ENCODE measurements around the gene TESK2. TPM values are rescaled to one million over a fixed set of nuclear protein-coding genes. Genes with fewer than 3 reads are reported as not detected.
A peak's percentile ranks its signal among the peaks of the same experiment; 100 is the strongest.

The TESK2 gene
- total and polyA plus RNA-seq, 2 of the 13 experiments (the other 11 are each of a cell fraction or from before 2014, with no cell fraction given), result 5.5 to 9.6 TPM

DNA sequence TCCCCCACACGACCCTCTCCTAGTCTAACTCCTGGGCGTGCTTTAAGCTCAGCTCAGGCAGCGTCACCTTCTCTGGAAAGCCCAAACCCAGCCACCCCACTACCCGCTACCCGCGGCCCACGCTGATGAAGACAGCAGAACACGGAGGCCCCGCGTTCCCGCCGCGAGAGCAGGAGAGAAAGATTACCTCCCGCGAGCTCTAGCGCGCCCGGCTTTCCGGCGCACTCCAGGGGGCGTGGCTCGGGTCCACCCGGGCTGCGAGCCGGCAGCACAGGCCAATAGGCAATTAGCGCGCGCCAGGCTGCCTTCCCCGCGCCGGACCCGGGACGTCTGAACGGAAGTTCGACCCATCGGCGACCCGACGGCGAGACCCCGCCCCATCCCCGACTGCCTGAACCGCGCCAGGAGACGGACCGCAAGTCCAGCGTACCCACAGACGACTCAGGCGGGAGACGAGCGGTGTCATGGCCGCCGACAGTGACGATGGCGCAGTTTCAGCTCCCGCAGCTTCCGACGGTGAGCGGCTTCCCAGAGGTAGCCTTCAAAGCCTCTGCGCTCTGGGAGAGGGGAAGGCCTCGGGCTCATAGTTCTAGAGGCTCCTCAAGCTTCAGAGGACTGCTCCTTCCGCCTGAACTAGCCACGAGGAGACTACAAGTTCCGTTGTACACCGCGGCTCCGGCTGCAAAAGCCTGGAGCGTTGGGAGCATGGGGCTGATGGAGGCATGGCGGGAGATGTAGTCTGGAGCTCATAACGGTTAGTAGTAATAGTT is 151.0 kb downstream of the TESK2 start, which contains the start of the genes MUTYH and TOE1 (continued):
- TF ChIP-seq CCDC6 (CRISPR knock-in tag; IDR thresholded peaks at IDR 0.05), result peak; percentile 91
- 0 out of 2 replicates have a peak, but pooled peaks have one; percentile 4 for TF ChIP-seq PPARG (CRISPR knock-in tag; conservative IDR thresholded peaks at IDR 0.05)
- peak; percentile 88 for TF ChIP-seq ZNF605 (CRISPR knock-in tag; IDR thresholded peaks at IDR 0.05)
- TF ChIP-seq HDAC1 (CRISPR knock-in tag; IDR thresholded peaks at IDR 0.05), result peak; percentile 95
- TF ChIP-seq ARHGAP35 (CRISPR knock-in tag; IDR thresholded peaks at IDR 0.05; ENCODE audit: borderline replicate concordance), result peak; percentile 63; the same call in 1 of the 2 replicates
- TF ChIP-seq ZNF703 (CRISPR knock-in tag; IDR thresholded peaks at IDR 0.05; ENCODE audit: borderline replicate concordance), result peak; percentile 69; the same call in 1 of the 2 replicates
- TF ChIP-seq ZNF451 (CRISPR knock-in tag; IDR thresholded peaks at IDR 0.05), result peak; percentile 95; the same call in 1 of the 2 replicates
- peak; percentile 88; the same call in 1 of the 2 replicates for TF ChIP-seq ZSCAN20 (CRISPR knock-in tag; IDR thresholded peaks at IDR 0.05; ENCODE audit: borderline replicate concordance)
- TF ChIP-seq, protein P1, sequence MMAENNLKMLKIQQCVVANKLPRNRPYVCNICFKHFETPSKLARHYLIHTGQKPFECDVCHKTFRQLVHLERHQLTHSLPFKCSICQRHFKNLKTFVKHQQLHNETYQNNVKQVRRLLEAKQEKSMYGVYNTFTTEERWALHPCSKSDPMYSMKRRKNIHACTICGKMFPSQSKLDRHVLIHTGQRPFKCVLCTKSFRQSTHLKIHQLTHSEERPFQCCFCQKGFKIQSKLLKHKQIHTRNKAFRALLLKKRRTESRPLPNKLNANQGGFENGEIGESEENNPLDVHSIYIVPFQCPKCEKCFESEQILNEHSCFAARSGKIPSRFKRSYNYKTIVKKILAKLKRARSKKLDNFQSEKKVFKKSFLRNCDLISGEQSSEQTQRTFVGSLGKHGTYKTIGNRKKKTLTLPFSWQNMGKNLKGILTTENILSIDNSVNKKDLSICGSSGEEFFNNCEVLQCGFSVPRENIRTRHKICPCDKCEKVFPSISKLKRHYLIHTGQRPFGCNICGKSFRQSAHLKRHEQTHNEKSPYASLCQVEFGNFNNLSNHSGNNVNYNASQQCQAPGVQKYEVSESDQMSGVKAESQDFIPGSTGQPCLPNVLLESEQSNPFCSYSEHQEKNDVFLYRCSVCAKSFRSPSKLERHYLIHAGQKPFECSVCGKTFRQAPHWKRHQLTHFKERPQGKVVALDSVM (CRISPR knock-in tag; IDR thresholded peaks at IDR 0.05), result no peak
- TF ChIP-seq ZFP1 (CRISPR knock-in tag; IDR thresholded peaks at IDR 0.05), result no peak
- TF ChIP-seq PRDM10 (CRISPR knock-in tag; IDR thresholded peaks at IDR 0.05; ENCODE audit: low read depth), result no peak
- TF ChIP-seq HNRNPH1 (optimal IDR thresholded peaks at IDR 0.05; ENCODE audit: low read depth, low read length), result no peak
- no peak for TF ChIP-seq THYN1 (CRISPR knock-in tag; IDR thresholded peaks at IDR 0.05; ENCODE audit: borderline replicate concordance, low read depth)
- no peak for TF ChIP-seq WIZ (CRISPR knock-in tag; IDR thresholded peaks at IDR 0.05)
- no peak for TF ChIP-seq FOXA1 (IDR thresholded peaks at IDR 0.05)
- TF ChIP-seq FOXA1 (CRISPR knock-in tag; IDR thresholded peaks at IDR 0.05), result no peak
- peak; percentile 94 for TF ChIP-seq GABPB1 (CRISPR knock-in tag; IDR thresholded peaks at IDR 0.05)
- TF ChIP-seq RNF219 (CRISPR knock-in tag; IDR thresholded peaks at IDR 0.05), result no peak
- TF ChIP-seq, protein P2, sequence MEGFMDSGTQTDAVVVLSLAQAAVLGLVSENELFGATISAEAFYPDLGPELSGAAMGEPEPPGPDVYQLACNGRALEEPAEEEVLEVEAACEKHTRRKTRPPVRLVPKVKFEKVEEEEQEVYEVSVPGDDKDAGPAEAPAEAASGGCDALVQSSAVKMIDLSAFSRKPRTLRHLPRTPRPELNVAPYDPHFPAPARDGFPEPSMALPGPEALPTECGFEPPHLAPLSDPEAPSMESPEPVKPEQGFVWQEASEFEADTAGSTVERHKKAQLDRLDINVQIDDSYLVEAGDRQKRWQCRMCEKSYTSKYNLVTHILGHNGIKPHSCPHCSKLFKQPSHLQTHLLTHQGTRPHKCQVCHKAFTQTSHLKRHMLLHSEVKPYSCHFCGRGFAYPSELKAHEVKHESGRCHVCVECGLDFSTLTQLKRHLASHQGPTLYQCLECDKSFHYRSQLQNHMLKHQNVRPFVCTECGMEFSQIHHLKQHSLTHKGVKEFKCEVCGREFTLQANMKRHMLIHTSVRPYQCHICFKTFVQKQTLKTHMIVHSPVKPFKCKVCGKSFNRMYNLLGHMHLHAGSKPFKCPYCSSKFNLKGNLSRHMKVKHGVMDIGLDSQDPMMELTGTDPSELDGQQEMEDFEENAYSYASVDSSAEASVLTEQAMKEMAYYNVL (CRISPR knock-in tag; IDR thresholded peaks at IDR 0.05; ENCODE audit: borderline replicate concordance), result no peak; the same call in 1 of the 2 replicates
- TF ChIP-seq ZNF224 (CRISPR knock-in tag; IDR thresholded peaks at IDR 0.05), result peak; percentile 94; the same call in 1 of the 2 replicates
